Neural progenitor cell (in vitro differentiated cells): Measurements from ENCODE around the gene RAB13. TPM values are rescaled to one million over a fixed set of nuclear protein-coding genes. Genes with fewer than 3 reads are reported as not detected.

ENCODE experiments used
- DNase-seq: peaks from one replicate; pipeline ENCODE4 v3.0.0-alpha.2; 2016; ENCODE audit warnings: low spot score
- H2AFZ ChIP-seq: fragments of 200-600 bp; sonication (generic); replicated peaks from 2 replicates; pipeline ENCODE4 v1.6.1; 2016; ENCODE audit warnings: antibody characterized with exemption
- H3F3A ChIP-seq: fragments of 200-600 bp; sonication (generic); 2 replicates; pipeline ENCODE4 v1.6.1; 2016; ENCODE audit warnings: antibody characterized with exemption, low read depth
- H3K27ac ChIP-seq: fragments of 200-600 bp; sonication (generic); 2 replicates; pipeline ENCODE4 v1.5.1; 2016; ENCODE audit warnings: mild to moderate bottlenecking
- H3K27me3 ChIP-seq: fragments of 200-600 bp; sonication (generic); 2 replicates; pipeline ENCODE4 v1.6.1; 2016; ENCODE audit warnings: mild to moderate bottlenecking, moderate library complexity
- H3K36me3 ChIP-seq: fragments of 200-600 bp; sonication (generic); 2 replicates; pipeline ENCODE4 v1.5.1; 2016
- H3K4me1 ChIP-seq: fragments of 200-600 bp; sonication (generic); 2 replicates; pipeline ENCODE4 v1.6.1; 2016; ENCODE audit warnings: mixed run types
- H3K4me2 ChIP-seq: fragments of 200-600 bp; sonication (generic); 2 replicates; pipeline ENCODE4 v1.6.1; 2016
- H3K4me3 ChIP-seq: fragments of 200-600 bp; sonication (generic); 2 replicates; pipeline ENCODE4 v1.5.1; 2016
- H3K79me2 ChIP-seq: fragments of 200-600 bp; sonication (generic); 2 replicates; pipeline ENCODE4 v1.6.1; 2016; ENCODE audit warnings: low read depth
- H3K9ac ChIP-seq: fragments of 200-600 bp; sonication (generic); 2 replicates; pipeline ENCODE4 v1.6.1; 2016
- H3K9me3 ChIP-seq: fragments of 200-600 bp; sonication (generic); 2 replicates; pipeline ENCODE4 v1.5.1; 2016; ENCODE audit warnings: low read depth
- H4K20me1 ChIP-seq: fragments of 200-600 bp; sonication (generic); 2 replicates; pipeline ENCODE4 v1.6.1; 2016; ENCODE audit warnings: low read depth
- H3K27ac Mint-ChIP-seq: 3 replicates; pipeline ENCODE4 v1.8.0; 2021; ENCODE audit warnings: mixed read lengths
- H3K27me3 Mint-ChIP-seq: 2 replicates; pipeline ENCODE4 v1.8.0; 2022; ENCODE audit warnings: low read depth, mild to moderate bottlenecking, inconsistent platforms, moderate library complexity, mixed read lengths; ENCODE audit not compliant: insufficient read depth
- H3K36me3 Mint-ChIP-seq: 3 replicates; pipeline ENCODE4 v1.8.0; 2021; ENCODE audit warnings: mixed read lengths
- H3K4me1 Mint-ChIP-seq: 3 replicates; pipeline ENCODE4 v1.8.0; 2021; ENCODE audit warnings: mixed read lengths
- H3K4me3 Mint-ChIP-seq: 3 replicates; pipeline ENCODE4 v1.8.0; 2021; ENCODE audit warnings: mild to moderate bottlenecking, moderate library complexity, mixed read lengths
- H3K9me3 Mint-ChIP-seq: 3 replicates; pipeline ENCODE4 v1.8.0; 2020; ENCODE audit warnings: mixed read lengths
- CTCF ChIP-seq: fragments of 200-600 bp; sonication (generic); IDR thresholded peaks from 2 replicates; pipeline ENCODE4 v1.5.1; 2017; ENCODE audit warnings: antibody characterized with exemption, mild to moderate bottlenecking
- EZH2 ChIP-seq: fragments of 200-600 bp; sonication (generic); IDR thresholded peaks from 2 replicates; pipeline ENCODE4 v1.6.1; 2017; ENCODE audit warnings: antibody characterized with exemption, mild to moderate bottlenecking, moderate library complexity
- EZH2phosphoT487 ChIP-seq: fragments of 200-600 bp; sonication (generic); IDR thresholded peaks from 2 replicates; pipeline ENCODE4 v1.6.1; 2017; ENCODE audit warnings: antibody characterized with exemption
- total RNA-seq: library from RNA; depleted of rRNA; stranded (reverse); fragments of >200 nt; gene quantifications from 2 replicates; pipeline ENCODE4 v1.2.3, GENCODE V29; 2015; ENCODE audit warnings: low replicate concordance

Gene RAB13
- total RNA-seq, 1 donor from 2014 or later, result 14.3 TPM

GRCh38 chr1:153967107-153967999 lies 18.8 kb downstream of the RAB13 start, which contains the start of gene CREB3L4:
Gene CREB3L4 (plus strand): TSS chr1:153967902. CDS start chr1:153968526, 624 bp downstream.
- Mint-ChIP-seq H3K27me3 (no peaks in the 10 kb centered on the region), H3K4me1 (peaks cover 55% of the 10 kb centered on the region), H3K4me3 (peak within 1 kb of the TSS; percentile 96), H3K36me3 (peaks cover 10% of the 10 kb centered on the region), H3K27ac (peak within 1 kb of the TSS; percentile 99), H3K9me3 (no peaks in the 10 kb centered on the region)
- Histone ChIP-seq H2AFZ (peak within 1 kb of the TSS; percentile 77), H3K36me3 (no peaks in the 10 kb centered on the region), H3K9ac (peak within 1 kb of the TSS; percentile 47), H3K9me3 (no peaks in the 10 kb centered on the region), H3K4me3 (peak within 1 kb of the TSS; percentile 64), H3K27ac (peak within 1 kb of the TSS; percentile 94), H3K4me2 (peak within 1 kb of the TSS; percentile 98), H3K79me2 (peaks cover 53% of the 10 kb centered on the region), H3F3A (peaks cover 48% of the 10 kb centered on the region), H3K27me3 (no peaks in the 10 kb centered on the region), H3K4me1 (peaks cover 24% of the 10 kb centered on the region), H4K20me1 (no peaks in the 10 kb centered on the region)
- DNase-seq, result peak; percentile 97
- TF ChIP-seq CTCF, result peak; percentile 55
- TF ChIP-seq EZH2phosphoT487, result no peak

- H3K4me1 Mint-ChIP-seq, result peaks cover 66% of the 10 kb centered on the region
- TF ChIP-seq EZH2phosphoT487 (no peak), EZH2 (no peak), CTCF (no peak)
- Histone ChIP-seq H3K27ac (peak overlapping the region; percentile 94), H3K4me3 (peak overlapping the region; percentile 63), H3F3A (peaks cover 55% of the 10 kb centered on the region), H3K4me1 (peaks cover 33% of the 10 kb centered on the region), H3K27me3 (no peaks in the 10 kb centered on the region), H3K79me2 (peaks cover 67% of the 10 kb centered on the region), H4K20me1 (peaks cover 7% of the 10 kb centered on the region), H2AFZ (peak overlapping the region; percentile 19), H3K4me2 (peak overlapping the region; percentile 91), H3K9ac (peak overlapping the region; percentile 17), H3K36me3 (no peaks in the 10 kb centered on the region), H3K9me3 (no peaks in the 10 kb centered on the region)
- peaks cover 7% of the 10 kb centered on the region for H3K27me3 Mint-ChIP-seq
- no peaks in the 10 kb centered on the region for H3K9me3 Mint-ChIP-seq
- peak overlapping the region; percentile 97 for H3K27ac Mint-ChIP-seq
- H3K36me3 Mint-ChIP-seq, result peaks cover 19% of the 10 kb centered on the region
- peak; percentile 85 for DNase-seq
- peak overlapping the region; percentile 88 for H3K4me3 Mint-ChIP-seq
These were observed 22.2 kb downstream of the RAB13 start for GRCh38 chr1:153963850-153964331.

GRCh38 chr1:153963030-153963849 lies 22.9 kb downstream of the RAB13 start, which contains the start of gene SLC39A1:
Gene SLC39A1 (minus strand): TSS chr1:153963537. CDS start chr1:153962715, 822 bp downstream.
- Histone ChIP-seq H3K27me3 (no peaks in the 10 kb centered on the region), H3K4me2 (peak within 1 kb of the TSS; percentile 91), H3K79me2 (peaks cover 61% of the 10 kb centered on the region), H3K9ac (peak within 1 kb of the TSS; percentile 71), H3K9me3 (no peaks in the 10 kb centered on the region), H3F3A (peaks cover 58% of the 10 kb centered on the region), H3K27ac (peak within 1 kb of the TSS; percentile 94), H4K20me1 (peaks cover 7% of the 10 kb centered on the region), H3K4me3 (peak within 1 kb of the TSS; percentile 63), H3K4me1 (peaks cover 27% of the 10 kb centered on the region), H2AFZ (peak within 1 kb of the TSS; percentile 19), H3K36me3 (no peaks in the 10 kb centered on the region)
- no peaks in the 10 kb centered on the region for H3K9me3 Mint-ChIP-seq
- H3K36me3 Mint-ChIP-seq, result peaks cover 19% of the 10 kb centered on the region
- H3K4me3 Mint-ChIP-seq, result peak within 1 kb of the TSS; percentile 88
- peak within 1 kb of the TSS; percentile 97 for H3K27ac Mint-ChIP-seq
- H3K27me3 Mint-ChIP-seq, result peaks cover 7% of the 10 kb centered on the region
- peak; percentile 99 for DNase-seq
- no peak for TF ChIP-seq CTCF
- peaks cover 63% of the 10 kb centered on the region for H3K4me1 Mint-ChIP-seq
